SH-SY5Y (cell line): ENCODE results near the gene HS6ST1.

ENCODE experiments used
- GATA2 ChIP-seq: IDR thresholded peaks from 2 replicates; pipeline ENCODE4 v1.6.1; 2011; ENCODE audit warnings: mild to moderate bottlenecking, low read depth, low read length
- GATA3 ChIP-seq: IDR thresholded peaks from 2 replicates; pipeline ENCODE4 v1.6.1; 2011; ENCODE audit warnings: low read depth, mild to moderate bottlenecking, low read length, moderate library complexity

DNA sequence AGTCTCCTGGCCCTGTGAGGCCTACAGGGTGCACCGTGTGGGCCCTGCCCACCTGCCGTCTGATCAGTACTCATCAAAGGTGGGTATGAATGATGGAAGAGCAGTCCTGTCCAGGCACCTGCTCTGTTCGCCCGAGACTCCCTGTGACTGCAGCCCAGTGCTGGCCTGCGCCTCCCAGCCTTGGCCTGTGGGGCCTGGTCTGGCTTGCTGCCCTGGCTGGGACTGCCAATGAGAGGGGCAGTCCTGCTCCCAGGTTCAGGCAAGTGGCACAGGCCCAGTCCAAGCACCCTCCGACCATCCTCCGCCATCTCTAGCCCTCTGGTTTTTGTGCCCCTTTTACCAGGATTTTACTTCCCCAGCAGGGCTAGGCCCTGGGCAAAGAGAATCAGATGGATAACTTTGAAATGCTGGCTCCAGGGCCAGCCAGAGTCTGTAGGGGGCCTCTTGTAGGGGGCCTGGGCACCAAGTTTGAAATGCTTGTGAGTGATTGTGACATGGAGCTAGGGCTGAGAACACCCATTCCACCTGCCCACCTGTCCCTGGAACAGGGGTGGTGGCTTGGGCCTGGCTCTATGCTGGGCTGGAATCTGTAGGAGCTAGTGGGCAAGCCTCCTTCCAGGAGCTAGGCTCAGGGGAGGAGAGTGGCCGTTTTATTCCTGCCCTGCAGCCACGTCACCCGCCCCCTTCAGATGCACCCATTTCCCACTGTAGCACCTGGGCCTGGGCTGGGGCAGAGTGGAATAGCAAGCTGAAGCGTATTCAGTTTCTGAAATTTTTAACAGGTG is 8.7 kb upstream of the HS6ST1 start:
- TF ChIP-seq GATA2 (no peak), GATA3 (no peak)
